ENCODE data around the gene RGS17. TPM values are rescaled to one million over a fixed set of nuclear protein-coding genes. Genes with fewer than 3 reads are reported as not detected.

RGS17 gene
- total and polyA plus RNA-seq, 10 of the 15 experiments (the other 5 are each of a cell fraction or from before 2014, with no cell fraction given) = 0.06 to 0.29 (median 0.14) TPM; not detected in 4

- BruUV-seq (replicated peaks) = no TSS peak
- no peak for TF ChIP-seq NFYA (IDR thresholded peaks at IDR 0.05; ENCODE audit: borderline replicate concordance, low read depth, low read length)
- TF ChIP-seq BRCA1 (IDR thresholded peaks at IDR 0.05; ENCODE audit: low read depth, low read length) = no peak
- no peak for TF ChIP-seq ZBTB40 (IDR thresholded peaks at IDR 0.05; ENCODE audit: borderline replicate concordance)
- no peak for TF ChIP-seq ZNF274 (IDR thresholded peaks at IDR 0.05; ENCODE audit: insufficient read depth, insufficient read length)
- TF ChIP-seq USF1 (IDR thresholded peaks at IDR 0.05; ENCODE audit: borderline replicate concordance, extremely low read length, insufficient read depth, low read depth, low read length) = no peak
- no peak for TF ChIP-seq POLR2AphosphoS5 (IDR thresholded peaks at IDR 0.05; ENCODE audit: low read length)
- TF ChIP-seq ZNF207 (IDR thresholded peaks at IDR 0.05; ENCODE audit: borderline replicate concordance) = no peak
- TF ChIP-seq ZNF217 (IDR thresholded peaks at IDR 0.05) = no peak
- no peak for TF ChIP-seq CREM (IDR thresholded peaks at IDR 0.05; ENCODE audit: low read depth)
- TF ChIP-seq SIN3A (IDR thresholded peaks at IDR 0.05; ENCODE audit: low read depth, low read length) = no peak
- no peak for TF ChIP-seq BCL11A (IDR thresholded peaks at IDR 0.05; ENCODE audit: low read depth, low read length)
- no peak for TF ChIP-seq MLLT1 (IDR thresholded peaks at IDR 0.05)
- TF ChIP-seq FOXM1 (IDR thresholded peaks at IDR 0.05; ENCODE audit: low read depth, low read length) = no peak
- no peak for TF ChIP-seq ATF3 (IDR thresholded peaks at IDR 0.05; ENCODE audit: borderline replicate concordance, extremely low read depth, low read depth, low read length)
These were observed 43.6 kb downstream of the RGS17 start for GRCh38 chr6:153087436-153087835.

More at GRCh38 chr6:153087436-153087835, 43.6 kb downstream of the RGS17 start:
- ChIA-PET RAD21 (ENCODE audit: unreplicated experiment) (interaction anchor here (0.7 to 1.1 kb wide), 3 partner anchors 52 to 64 kb away, joined by 3 read pairs; no protein-coding TSS in a partner anchor), CTCF (interaction anchor here (1.5 to 2.6 kb wide), 3 partner anchors 9 to 17 kb away, joined by 7 to 8 read pairs (median 7); no protein-coding TSS in a partner anchor), SMC1A (ENCODE audit: uncharacterized antibody, unreplicated experiment) (interaction anchor here (0.8 to 1.5 kb wide), 4 partner anchors 12 to 64 kb away, joined by 3 to 7 read pairs (median 4); no protein-coding TSS in a partner anchor), POLR2A (interaction anchor here (0.7 kb wide), 1 partner anchor 63 kb away, joined by 3 read pairs; no protein-coding TSS in a partner anchor)
- Histone ChIP-seq H3K9ac (ENCODE audit: control insufficient read depth, insufficient read depth, low read length) (no peak overlapping the region), H3K4me2 (ENCODE audit: control insufficient read depth, insufficient read depth) (no peak overlapping the region), H3K36me3 (ENCODE audit: control insufficient read depth in 2 of 2, insufficient read depth in 2 of 2, low read length in 1 of 2) (no peaks in the 10 kb centered on the region), H3K79me2 (ENCODE audit: control insufficient read depth, insufficient read depth, low read length) (no peaks in the 10 kb centered on the region), H4K20me1 (ENCODE audit: control insufficient read depth, insufficient read depth) (no peaks in the 10 kb centered on the region), H3K27me3 (replicated peaks in 1 of 2; ENCODE audit: control insufficient read depth in 2 of 2, insufficient read depth in 2 of 2, low read length in 1 of 2) (no peaks in the 10 kb centered on the region), H3K4me1 (ENCODE audit: control insufficient read depth, insufficient read depth, low read length) (no peaks in the 10 kb centered on the region; the same call in 1 of the 2 replicates), H3K27ac (ENCODE audit: control insufficient read depth, insufficient read depth) (no peak overlapping the region), H3K9me3 (replicated peaks; ENCODE audit: control insufficient read depth, insufficient read depth, low read length) (no peaks in the 10 kb centered on the region), H3K4me3 (no peak overlapping the region), H2AFZ (ENCODE audit: control insufficient read depth, low read depth, low read length) (no peak overlapping the region)
- FAIRE-seq (no peak), DNase-seq (ENCODE audit: low read depth, low spot score) (no peak), ATAC-seq (no peak)
- intact Hi-C loops (cut with micrococcal nuclease; ENCODE audit: unreplicated experiment) = no loop called here
- in situ Hi-C loops (cut with MboI) = no loop called here
